Stimulated activated CD4-positive, alpha-beta T cell treated with anti-CD3 and anti-CD28 coated beads, TNF-alpha, amount 100 ng/mL, for 4 hours (primary cell): ENCODE measurements around the gene MYO5B.
"Not testable (repeated sequence)": the region's sequence is repeated elsewhere in the genome, so short reads cannot be mapped to it uniquely, and the experiment has no call there.

ENCODE experiments used
- DNase-seq, 3 experiments: peaks; one replicate each; pipeline ENCODE4 v3.0.0-alpha.2; 2020; ENCODE audit warnings: low read depth in 3 of 3

The MYO5B gene

GRCh38 chr18:50194631-50195532 lies at the start of gene MYO5B:
Gene MYO5B, minus strand, starts transcription at chr18:50195147. Its CDS starts 354 bp downstream, at chr18:50194793.
- peak; percentile 12 to 39 (median 26) for DNase-seq

GRCh38 chr18:50241768-50242167 lies 46.8 kb upstream of the MYO5B start:
- not testable (repeated sequence) for DNase-seq

- DNase-seq = no peak
These were observed 45.2 kb upstream of the MYO5B start for GRCh38 chr18:50240080-50240563.

- DNase-seq = no peak
These were observed 37.5 kb upstream of the MYO5B start for GRCh38 chr18:50232419-50232818.

- DNase-seq = no peak
These were observed 36.7 kb upstream of the MYO5B start for GRCh38 chr18:50231621-50232020.

GRCh38 chr18:50220249-50220648 lies 25.3 kb upstream of the MYO5B start:
- not testable (repeated sequence) for DNase-seq

GRCh38 chr18:50218432-50219197 lies 23.7 kb upstream of the MYO5B start:
- DNase-seq = no peak

GRCh38 chr18:50209311-50209710 lies 14.4 kb upstream of the MYO5B start:
- no peak for DNase-seq

- DNase-seq = no peak
These were observed 12.8 kb upstream of the MYO5B start for GRCh38 chr18:50207722-50208121.

- no peak for DNase-seq
These were observed 9.1 kb upstream of the MYO5B start for GRCh38 chr18:50203801-50204604.

- no peak for DNase-seq
These were observed 6.6 kb upstream of the MYO5B start for GRCh38 chr18:50201476-50202018.

- no peak for DNase-seq
These were observed 5.0 kb upstream of the MYO5B start for GRCh38 chr18:50199921-50200320.

- no peak for DNase-seq
These were observed 4.5 kb upstream of the MYO5B start for GRCh38 chr18:50199346-50199855.

- no peak for DNase-seq
These were observed 1.3 kb upstream of the MYO5B start for GRCh38 chr18:50196261-50196660.

GRCh38 chr18:50195689-50196088 lies 742 bp upstream of the MYO5B start:
- no peak for DNase-seq

- no peak for DNase-seq
These were observed 934 bp downstream of the MYO5B start for GRCh38 chr18:50193796-50194630.

GRCh38 chr18:50192995-50193795 lies 1.8 kb downstream of the MYO5B start:
- no peak for DNase-seq

GRCh38 chr18:50190926-50191325 lies 4.0 kb downstream of the MYO5B start:
- no peak for DNase-seq

- DNase-seq = no peak
These were observed 4.7 kb downstream of the MYO5B start for GRCh38 chr18:50190236-50190635.
